ENCODE data around the gene DLL1.

The DLL1 gene

GRCh38 chr6:170283212-170284081, 7.4 kb downstream of the DLL1 start:
- no peak for DNase-seq (ENCODE audit: extremely low read depth, insufficient read length)
- TF ChIP-seq CTCF (IDR thresholded peaks at IDR 0.05; ENCODE audit: insufficient read depth, low read length, poor library complexity, severe bottlenecking) = no peak
- no peaks in the 10 kb centered on the region for H3K27me3 ChIP-seq (replicated peaks; ENCODE audit: control insufficient read depth, insufficient read depth, low read length)
- H3K4me3 ChIP-seq (replicated peaks; ENCODE audit: low read depth, low read length) = no peak overlapping the region
- no peaks in the 10 kb centered on the region for H3K36me3 ChIP-seq (ENCODE audit: control insufficient read depth, insufficient read depth, low read length)

GRCh38 chr6:170282512-170283158, 8.2 kb downstream of the DLL1 start:
- Histone ChIP-seq H3K36me3 (ENCODE audit: control insufficient read depth, insufficient read depth, low read length) (no peaks in the 10 kb centered on the region), H3K27me3 (replicated peaks; ENCODE audit: control insufficient read depth, insufficient read depth, low read length) (no peaks in the 10 kb centered on the region), H3K4me3 (replicated peaks; ENCODE audit: low read depth, low read length) (no peak overlapping the region)
- DNase-seq (ENCODE audit: extremely low read depth, insufficient read length) = no peak
- no peak for TF ChIP-seq CTCF (IDR thresholded peaks at IDR 0.05; ENCODE audit: insufficient read depth, low read length, poor library complexity, severe bottlenecking)

- Histone ChIP-seq H3K27me3 (replicated peaks; ENCODE audit: control insufficient read depth, insufficient read depth, low read length) (no peaks in the 10 kb centered on the region), H3K36me3 (ENCODE audit: control insufficient read depth, insufficient read depth, low read length) (no peaks in the 10 kb centered on the region), H3K4me3 (replicated peaks; ENCODE audit: low read depth, low read length) (no peak overlapping the region)
- no peak for TF ChIP-seq CTCF (IDR thresholded peaks at IDR 0.05; ENCODE audit: insufficient read depth, low read length, poor library complexity, severe bottlenecking)
- DNase-seq (ENCODE audit: extremely low read depth, insufficient read length) = no peak
These were observed 9.3 kb downstream of the DLL1 start for GRCh38 chr6:170281331-170282292.

- H3K4me3 ChIP-seq (replicated peaks; ENCODE audit: low read depth, low read length) = no peak overlapping the region
- H3K27me3 ChIP-seq (replicated peaks; ENCODE audit: control insufficient read depth, insufficient read depth, low read length) = no peaks in the 10 kb centered on the region
- DNase-seq (ENCODE audit: extremely low read depth, insufficient read length) = no peak
- TF ChIP-seq CTCF (IDR thresholded peaks at IDR 0.05; ENCODE audit: insufficient read depth, low read length, poor library complexity, severe bottlenecking) = no peak
- no peaks in the 10 kb centered on the region for H3K36me3 ChIP-seq (ENCODE audit: control insufficient read depth, insufficient read depth, low read length)
These were observed 10.2 kb downstream of the DLL1 start for GRCh38 chr6:170280689-170281045.

GRCh38 chr6:170279977-170280688, 10.7 kb downstream of the DLL1 start:
- no peaks in the 10 kb centered on the region for H3K27me3 ChIP-seq (replicated peaks; ENCODE audit: control insufficient read depth, insufficient read depth, low read length)
- no peak for TF ChIP-seq CTCF (IDR thresholded peaks at IDR 0.05; ENCODE audit: insufficient read depth, low read length, poor library complexity, severe bottlenecking)
- DNase-seq (ENCODE audit: extremely low read depth, insufficient read length) = peak; percentile 81
- H3K36me3 ChIP-seq (ENCODE audit: control insufficient read depth, insufficient read depth, low read length) = no peaks in the 10 kb centered on the region
- H3K4me3 ChIP-seq (replicated peaks; ENCODE audit: low read depth, low read length) = no peak overlapping the region

Data from GM06990 (cell line).